ENCODE measurements around the gene HPS4.

The HPS4 gene

DNA sequence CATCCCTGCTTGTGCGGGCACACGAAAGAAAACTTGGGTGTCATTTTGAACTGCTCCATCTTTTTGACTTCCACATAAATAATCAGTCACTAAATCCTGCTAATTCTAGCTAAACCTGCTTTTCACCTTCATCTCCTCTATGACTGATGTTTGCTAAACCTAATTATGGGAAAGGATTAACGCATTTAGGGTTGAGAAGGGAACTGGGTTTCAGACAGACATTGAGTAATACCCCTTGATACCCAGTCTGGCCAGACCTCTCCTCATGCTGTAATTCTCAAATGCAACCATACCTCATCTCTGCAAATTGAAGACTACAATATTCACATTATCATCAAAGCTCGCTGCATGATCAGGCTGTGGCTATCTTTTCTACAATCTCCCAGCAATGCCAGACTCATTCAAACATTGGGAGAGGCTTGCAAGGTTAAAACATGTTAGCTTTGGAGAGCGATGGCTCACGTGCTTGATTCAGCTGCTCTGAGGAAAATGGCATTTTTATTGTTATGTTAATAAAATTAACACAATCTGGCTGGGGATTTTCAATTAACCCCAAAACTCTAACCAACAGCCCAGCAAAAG, 2.4 kb downstream of the HPS4 start:
- Histone ChIP-seq H3K36me3 (peaks cover 12% of the 10 kb centered on the region), H3K4me3 (ENCODE audit: low read depth, low read length) (no peak overlapping the region), H3K9me3 (ENCODE audit: severe bottlenecking) (peaks cover 3% of the 10 kb centered on the region), H3K27ac (no peak overlapping the region; the same call in 1 of the 2 replicates), H3K27me3 (ENCODE audit: insufficient read depth, low read depth, severe bottlenecking) (no peaks in the 10 kb centered on the region)
- DNase-seq = no peak
- TF ChIP-seq, protein P1, sequence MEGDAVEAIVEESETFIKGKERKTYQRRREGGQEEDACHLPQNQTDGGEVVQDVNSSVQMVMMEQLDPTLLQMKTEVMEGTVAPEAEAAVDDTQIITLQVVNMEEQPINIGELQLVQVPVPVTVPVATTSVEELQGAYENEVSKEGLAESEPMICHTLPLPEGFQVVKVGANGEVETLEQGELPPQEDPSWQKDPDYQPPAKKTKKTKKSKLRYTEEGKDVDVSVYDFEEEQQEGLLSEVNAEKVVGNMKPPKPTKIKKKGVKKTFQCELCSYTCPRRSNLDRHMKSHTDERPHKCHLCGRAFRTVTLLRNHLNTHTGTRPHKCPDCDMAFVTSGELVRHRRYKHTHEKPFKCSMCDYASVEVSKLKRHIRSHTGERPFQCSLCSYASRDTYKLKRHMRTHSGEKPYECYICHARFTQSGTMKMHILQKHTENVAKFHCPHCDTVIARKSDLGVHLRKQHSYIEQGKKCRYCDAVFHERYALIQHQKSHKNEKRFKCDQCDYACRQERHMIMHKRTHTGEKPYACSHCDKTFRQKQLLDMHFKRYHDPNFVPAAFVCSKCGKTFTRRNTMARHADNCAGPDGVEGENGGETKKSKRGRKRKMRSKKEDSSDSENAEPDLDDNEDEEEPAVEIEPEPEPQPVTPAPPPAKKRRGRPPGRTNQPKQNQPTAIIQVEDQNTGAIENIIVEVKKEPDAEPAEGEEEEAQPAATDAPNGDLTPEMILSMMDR (IDR thresholded peaks at IDR 0.05; ENCODE audit: low read depth, low read length) = no peak

DNA sequence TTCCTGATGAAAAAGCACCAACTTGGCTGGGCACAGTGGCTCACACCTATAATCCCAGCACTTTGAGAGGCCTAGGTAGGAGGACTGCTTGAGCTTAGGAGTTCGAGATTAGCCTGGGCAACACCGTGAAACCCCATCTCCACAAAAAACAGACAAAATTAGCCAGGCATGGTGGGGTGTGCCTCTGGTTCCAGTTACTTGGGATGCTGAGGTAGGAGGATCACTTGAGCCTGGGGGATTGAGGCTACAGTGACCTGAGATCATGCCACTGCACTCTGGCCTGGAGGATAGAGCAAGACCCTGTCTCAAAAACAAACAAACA, 3.0 kb downstream of the HPS4 start:
- Histone ChIP-seq H3K9me3 (ENCODE audit: severe bottlenecking) (peaks cover 3% of the 10 kb centered on the region), H3K36me3 (peaks cover 17% of the 10 kb centered on the region), H3K27me3 (ENCODE audit: insufficient read depth, low read depth, severe bottlenecking) (no peaks in the 10 kb centered on the region), H3K27ac (peak overlapping the region; percentile 18; the same call in 1 of the 2 replicates), H3K4me3 (ENCODE audit: low read depth, low read length) (no peak overlapping the region)
- TF ChIP-seq, protein P1 (IDR thresholded peaks at IDR 0.05; ENCODE audit: low read depth, low read length) = no peak
- DNase-seq = no peak

DNA sequence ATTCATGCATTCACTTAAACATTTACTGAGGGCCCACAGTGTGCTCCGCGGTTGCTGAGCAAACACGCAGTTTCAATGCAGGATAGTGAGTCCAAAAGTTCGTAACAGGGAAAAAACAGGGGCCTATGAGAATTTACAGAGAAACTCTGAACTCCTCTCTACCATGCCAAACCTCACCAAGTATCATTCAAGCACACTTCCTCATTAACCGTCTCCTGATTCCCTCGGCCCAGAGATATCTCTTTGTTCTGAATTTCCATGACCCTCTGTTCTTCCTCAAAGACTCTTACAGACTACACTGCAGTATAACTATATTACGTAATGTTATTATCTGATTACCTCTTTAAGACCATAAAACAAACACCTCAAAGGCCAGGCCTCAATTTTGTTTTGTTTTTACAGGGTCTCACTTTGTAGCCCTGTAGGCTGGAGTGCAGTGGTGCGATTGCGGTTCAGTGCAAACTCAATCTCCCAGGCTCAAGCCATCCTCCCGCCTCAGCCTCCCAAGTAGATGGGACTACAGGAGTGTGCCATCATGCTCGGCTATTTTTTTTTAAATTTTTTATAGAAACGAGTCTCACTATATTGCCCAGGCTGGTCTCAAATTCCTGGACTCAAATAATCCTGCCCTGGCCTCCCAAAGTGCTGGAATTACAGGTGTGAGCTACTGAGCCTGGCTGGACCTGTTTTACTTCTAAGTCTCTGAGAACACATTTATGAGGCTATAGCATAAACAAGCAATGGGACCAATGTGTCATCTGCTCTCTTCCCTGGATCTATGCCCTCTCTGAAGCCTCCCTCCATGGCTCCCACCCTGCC, 3.6 kb downstream of the HPS4 start:
- no peak for DNase-seq
- Histone ChIP-seq H3K4me3 (ENCODE audit: low read depth, low read length) (peak overlapping the region; percentile 20), H3K27ac (peak overlapping the region; percentile 82), H3K9me3 (ENCODE audit: severe bottlenecking) (peaks cover 3% of the 10 kb centered on the region), H3K36me3 (peaks cover 21% of the 10 kb centered on the region), H3K27me3 (ENCODE audit: insufficient read depth, low read depth, severe bottlenecking) (no peaks in the 10 kb centered on the region)
- TF ChIP-seq, protein P1 (IDR thresholded peaks at IDR 0.05; ENCODE audit: low read depth, low read length) = no peak

DNA sequence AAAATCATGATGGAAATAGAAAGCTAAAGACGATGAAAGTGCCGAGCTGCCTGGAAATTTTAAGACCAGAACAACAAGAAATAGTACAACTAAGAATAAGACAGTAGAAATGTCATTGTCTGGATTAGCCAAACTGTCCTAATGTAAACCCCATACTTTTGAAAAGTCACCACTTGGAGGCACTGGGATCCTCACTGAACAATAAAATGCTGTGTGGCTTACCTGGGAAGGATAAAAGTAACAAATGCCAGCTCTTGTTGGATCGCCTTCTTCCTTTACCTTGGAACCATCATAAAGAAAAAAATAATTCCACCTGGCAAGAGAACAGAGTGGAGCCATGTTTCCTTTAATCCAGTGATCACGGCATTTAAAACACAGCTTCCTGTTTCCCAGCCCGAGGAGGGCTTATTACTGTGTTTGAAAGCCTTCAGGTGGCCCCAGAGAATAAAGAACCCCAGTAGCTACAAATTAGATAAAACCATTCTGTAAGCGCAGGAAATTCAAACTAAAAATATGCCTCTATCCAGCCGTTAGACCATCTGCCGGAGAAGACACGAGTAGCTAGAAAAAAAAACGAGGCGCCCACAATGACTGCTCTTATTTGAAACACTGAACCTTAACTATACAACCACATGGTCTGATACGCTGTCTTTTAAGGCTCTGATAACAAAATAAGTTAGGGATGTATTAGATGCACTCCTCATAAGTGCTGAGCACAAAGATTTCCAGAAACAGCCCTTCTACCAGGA, 4.4 kb downstream of the HPS4 start:
- Histone ChIP-seq H3K9me3 (ENCODE audit: severe bottlenecking) (peaks cover 2% of the 10 kb centered on the region), H3K4me3 (ENCODE audit: low read depth, low read length) (peak overlapping the region; percentile 20), H3K36me3 (peaks cover 27% of the 10 kb centered on the region), H3K27ac (peak overlapping the region; percentile 82), H3K27me3 (ENCODE audit: insufficient read depth, low read depth, severe bottlenecking) (no peaks in the 10 kb centered on the region)
- TF ChIP-seq, protein P1 (IDR thresholded peaks at IDR 0.05; ENCODE audit: low read depth, low read length) = peak; percentile 14; the same call in 1 of the 2 replicates
- DNase-seq = peak; percentile 29

DNA sequence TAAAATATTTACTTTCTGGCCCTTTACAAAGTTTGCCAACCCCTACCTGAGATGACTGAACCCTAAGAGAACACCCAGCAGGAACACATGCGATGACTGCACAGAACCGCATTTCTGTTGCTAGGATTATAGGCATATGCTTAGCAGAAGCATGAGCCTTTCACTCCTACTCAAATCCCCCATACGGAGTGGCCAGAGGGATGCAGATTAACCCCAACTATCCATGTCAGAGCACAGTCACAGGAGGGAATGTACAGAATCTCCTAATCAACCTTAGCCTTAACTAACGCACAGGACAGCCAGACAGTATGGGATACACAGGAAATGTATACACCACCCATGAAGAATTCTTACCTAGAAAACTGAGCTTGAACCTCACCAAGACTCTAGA, 6.2 kb downstream of the HPS4 start:
- TF ChIP-seq, protein P1 (IDR thresholded peaks at IDR 0.05; ENCODE audit: low read depth, low read length) = no peak
- Histone ChIP-seq H3K27ac (no peak overlapping the region; the same call in none of the 2 replicates), H3K36me3 (peaks cover 34% of the 10 kb centered on the region), H3K27me3 (ENCODE audit: insufficient read depth, low read depth, severe bottlenecking) (no peaks in the 10 kb centered on the region), H3K9me3 (ENCODE audit: severe bottlenecking) (no peaks in the 10 kb centered on the region), H3K4me3 (ENCODE audit: low read depth, low read length) (no peak overlapping the region)
- peak; percentile 74 for DNase-seq
